ENCODE measurements around the gene RTN1. TPM values are rescaled to one million over a fixed set of nuclear protein-coding genes. Genes with fewer than 3 reads are reported as not detected.

The RTN1 gene
- total RNA-seq, 1 donor, result under 0.01 TPM

- peak overlapping the region; percentile 46 for H2AFZ ChIP-seq (ENCODE audit: low read length)
- H3K79me2 ChIP-seq (ENCODE audit: insufficient read depth, low read length), result no peaks in the 10 kb centered on the region
- H3K4me2 ChIP-seq (ENCODE audit: insufficient read depth, low read length), result peak overlapping the region; percentile 67
- TF ChIP-seq CTCF (IDR thresholded peaks at IDR 0.05; ENCODE audit: extremely low read depth, low read depth, low read length), result peak; percentile 49
- peaks cover 17% of the 10 kb centered on the region for H3K27me3 ChIP-seq (ENCODE audit: insufficient read depth, low read length)
- H4K20me1 ChIP-seq (ENCODE audit: insufficient read depth, low read length), result no peaks in the 10 kb centered on the region
- peaks cover 9% of the 10 kb centered on the region for H3K4me1 ChIP-seq (ENCODE audit: insufficient read depth, low read length)
- H3K9me3 ChIP-seq (ENCODE audit: low read depth, low read length), result no peaks in the 10 kb centered on the region
- peak; percentile 72 for DNase-seq (ENCODE audit: insufficient read length, low spot score, missing footprints)
- H3K36me3 ChIP-seq (ENCODE audit: insufficient read depth, low read length), result no peaks in the 10 kb centered on the region
- no peak overlapping the region for H3K27ac ChIP-seq (ENCODE audit: low read depth, low read length)
- peak overlapping the region; percentile 57 for H3K4me3 ChIP-seq (ENCODE audit: insufficient read depth, low read length)
Observed at GRCh38 chr14:59918824-59919569, 48.4 kb upstream of the RTN1 start.

GRCh38 chr14:59913187-59913586, 42.6 kb upstream of the RTN1 start:
- no peaks in the 10 kb centered on the region for H4K20me1 ChIP-seq (ENCODE audit: insufficient read depth, low read length)
- H3K79me2 ChIP-seq (ENCODE audit: insufficient read depth, low read length), result no peaks in the 10 kb centered on the region
- DNase-seq (ENCODE audit: insufficient read length, low spot score, missing footprints), result no peak
- no peaks in the 10 kb centered on the region for H3K4me1 ChIP-seq (ENCODE audit: insufficient read depth, low read length)
- H3K4me2 ChIP-seq (ENCODE audit: insufficient read depth, low read length), result no peak overlapping the region
- H3K9me3 ChIP-seq (ENCODE audit: low read depth, low read length), result no peaks in the 10 kb centered on the region
- H3K4me3 ChIP-seq (ENCODE audit: insufficient read depth, low read length), result no peak overlapping the region
- no peaks in the 10 kb centered on the region for H3K36me3 ChIP-seq (ENCODE audit: insufficient read depth, low read length)
- no peaks in the 10 kb centered on the region for H3K27me3 ChIP-seq (ENCODE audit: insufficient read depth, low read length)
- TF ChIP-seq CTCF (IDR thresholded peaks at IDR 0.05; ENCODE audit: extremely low read depth, low read depth, low read length), result no peak
- H2AFZ ChIP-seq (ENCODE audit: low read length), result no peak overlapping the region
- no peak overlapping the region for H3K27ac ChIP-seq (ENCODE audit: low read depth, low read length)

GRCh38 chr14:59912443-59912842, 41.9 kb upstream of the RTN1 start:
- DNase-seq (ENCODE audit: insufficient read length, low spot score, missing footprints), result no peak

More at GRCh38 chr14:59912443-59912842, 41.9 kb upstream of the RTN1 start:
- H3K9me3 ChIP-seq (ENCODE audit: low read depth, low read length), result no peaks in the 10 kb centered on the region
- H3K27me3 ChIP-seq (ENCODE audit: insufficient read depth, low read length), result no peaks in the 10 kb centered on the region
- no peaks in the 10 kb centered on the region for H3K4me1 ChIP-seq (ENCODE audit: insufficient read depth, low read length)
- H3K4me3 ChIP-seq (ENCODE audit: insufficient read depth, low read length), result no peak overlapping the region
- no peak overlapping the region for H2AFZ ChIP-seq (ENCODE audit: low read length)
- no peaks in the 10 kb centered on the region for H3K79me2 ChIP-seq (ENCODE audit: insufficient read depth, low read length)
- H3K4me2 ChIP-seq (ENCODE audit: insufficient read depth, low read length), result no peak overlapping the region
- no peaks in the 10 kb centered on the region for H4K20me1 ChIP-seq (ENCODE audit: insufficient read depth, low read length)
- TF ChIP-seq CTCF (IDR thresholded peaks at IDR 0.05; ENCODE audit: extremely low read depth, low read depth, low read length), result no peak
- no peaks in the 10 kb centered on the region for H3K36me3 ChIP-seq (ENCODE audit: insufficient read depth, low read length)
- no peak overlapping the region for H3K27ac ChIP-seq (ENCODE audit: low read depth, low read length)

Measured in osteoblast (primary cell).